Activated CD4-positive, alpha-beta T cell treated with anti-CD3 and anti-CD28 coated beads, Interleukin-2, Interleukin-4, amounts not matched to agents 100 ng/mL and 50 ng/mL, durations not matched to agents 16 hours and 8 hours (primary cell): ENCODE measurements around the gene MSL1.

Experiments
- DNase-seq: peaks from one replicate; pipeline ENCODE4 v3.0.0-alpha.2; 2020; ENCODE audit warnings: low spot score

The MSL1 gene

DNA sequence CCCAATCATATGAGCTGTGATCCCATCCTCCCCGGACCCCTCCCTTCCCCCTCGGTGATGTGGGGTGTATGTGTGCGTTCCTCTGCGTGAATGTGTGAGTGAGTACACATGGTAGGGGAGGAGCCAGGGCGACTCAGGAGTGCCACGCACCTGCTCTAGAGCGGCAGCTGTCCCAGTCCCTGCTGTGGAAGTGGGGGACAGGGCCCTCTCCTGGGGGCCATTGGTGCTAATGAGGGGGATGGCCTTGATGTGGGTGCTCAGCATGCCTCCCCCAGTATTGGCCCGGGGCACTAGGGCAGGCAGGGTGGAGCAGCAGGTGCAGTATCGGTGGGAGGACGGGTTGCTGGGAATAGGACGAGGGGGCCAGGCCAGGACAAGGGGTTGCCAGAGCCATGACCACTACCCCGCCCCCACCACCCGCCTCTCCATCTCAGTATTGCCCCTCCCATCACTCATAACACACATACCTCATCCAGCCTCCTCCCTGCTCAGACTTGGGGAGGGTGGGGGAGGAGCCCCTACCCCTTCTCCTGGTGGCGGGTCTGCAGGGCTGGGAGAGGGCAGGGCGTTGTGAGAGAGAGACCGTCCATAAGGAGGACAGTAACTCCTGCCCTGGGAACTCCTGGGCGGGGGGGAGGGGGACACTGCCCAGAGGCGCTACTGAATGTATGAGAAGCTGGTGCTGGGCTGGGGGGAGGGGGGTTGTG lies 29.9 kb upstream of the MSL1 start:
- no peak for DNase-seq

- no peak for DNase-seq
Measured at GRCh38 chr17:40092581-40092980, 29.2 kb upstream of the MSL1 start.

DNA sequence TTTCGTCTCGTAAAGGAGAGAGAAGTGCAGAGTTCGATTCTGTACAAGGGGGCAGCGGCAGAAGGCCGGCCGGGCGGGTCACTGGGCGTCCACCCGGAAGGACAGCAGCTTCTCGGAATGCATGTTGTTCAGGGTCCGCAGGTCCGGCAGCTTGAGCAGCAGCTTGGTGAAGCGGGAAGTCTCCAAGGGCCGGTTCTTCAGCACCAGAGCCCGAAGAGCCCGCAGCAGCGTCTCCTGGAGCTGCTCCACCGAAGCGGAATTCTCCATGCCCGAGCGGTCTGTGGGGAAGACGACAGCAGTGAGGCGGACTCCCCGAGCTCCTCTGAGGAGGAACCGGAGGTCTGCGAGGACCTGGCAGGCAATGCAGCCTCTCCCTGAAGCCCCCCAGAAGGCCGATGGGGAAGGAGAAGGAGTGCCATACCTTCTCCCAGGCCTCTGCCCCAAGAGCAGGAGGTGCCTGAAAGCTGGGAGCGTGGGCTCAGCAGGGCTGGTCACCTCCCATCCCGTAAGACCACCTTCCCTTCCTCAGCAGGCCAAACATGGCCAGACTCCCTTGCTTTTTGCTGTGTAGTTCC lies 28.7 kb upstream of the MSL1 start:
- DNase-seq, result no peak

DNA sequence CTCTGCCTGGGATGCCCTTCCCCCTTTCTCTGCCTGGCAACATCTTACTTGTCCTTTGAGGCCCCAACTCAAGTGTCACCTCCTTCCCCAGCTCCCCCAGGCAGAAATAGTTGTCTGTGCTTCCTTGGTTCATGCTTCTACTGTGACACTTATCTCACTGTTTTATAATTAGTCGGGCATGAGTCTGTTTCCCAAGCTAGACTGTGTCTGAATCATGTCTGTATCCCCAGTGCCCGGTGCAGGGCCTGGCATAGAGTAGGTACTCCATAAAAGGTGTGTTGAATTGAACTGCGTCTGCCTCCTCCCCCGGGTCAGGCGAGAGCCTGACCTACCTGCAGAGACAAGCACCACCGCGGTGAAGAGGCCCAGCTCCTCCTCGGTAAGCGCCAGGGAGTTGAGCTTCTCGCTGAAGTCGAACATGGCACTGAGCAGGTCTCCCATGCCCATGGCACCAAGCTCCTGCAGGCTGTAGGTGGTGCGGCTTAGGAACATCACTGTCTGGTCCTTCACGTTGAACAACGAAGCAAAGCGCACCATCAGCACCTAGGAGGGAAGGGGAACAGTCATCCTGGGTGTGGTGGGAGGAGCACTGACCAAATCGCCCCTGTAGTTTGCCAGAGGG lies 28.1 kb upstream of the MSL1 start:
- no peak for DNase-seq

DNA sequence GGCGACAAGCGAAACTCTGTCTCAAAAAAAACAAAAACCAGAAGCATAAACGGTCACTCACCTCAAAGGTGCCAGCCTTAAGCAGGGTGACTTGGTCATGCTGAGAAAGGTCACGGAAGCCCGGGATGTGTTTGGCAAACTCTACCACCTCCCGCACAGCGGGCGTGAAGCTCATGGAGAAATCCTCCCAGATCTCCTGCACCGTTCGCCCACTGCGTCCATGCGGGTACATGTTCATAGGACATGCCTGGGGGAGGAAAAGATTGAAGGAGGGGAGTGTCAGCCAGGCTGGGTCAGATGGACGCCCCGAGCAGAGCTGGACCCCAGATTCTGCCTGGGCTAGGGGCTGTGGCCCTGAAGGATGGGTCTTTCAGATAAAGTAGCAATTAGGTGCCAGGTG lies 26.9 kb upstream of the MSL1 start:
- DNase-seq, result no peak

- no peak for DNase-seq
Measured at GRCh38 chr17:40095351-40095943, 26.3 kb upstream of the MSL1 start.

- DNase-seq, result peak; percentile 99
Measured at GRCh38 chr17:40095944-40096791, 25.6 kb upstream of the MSL1 start.

GRCh38 chr17:40097087-40097486 lies 24.7 kb upstream of the MSL1 start:
- no peak for DNase-seq

DNA sequence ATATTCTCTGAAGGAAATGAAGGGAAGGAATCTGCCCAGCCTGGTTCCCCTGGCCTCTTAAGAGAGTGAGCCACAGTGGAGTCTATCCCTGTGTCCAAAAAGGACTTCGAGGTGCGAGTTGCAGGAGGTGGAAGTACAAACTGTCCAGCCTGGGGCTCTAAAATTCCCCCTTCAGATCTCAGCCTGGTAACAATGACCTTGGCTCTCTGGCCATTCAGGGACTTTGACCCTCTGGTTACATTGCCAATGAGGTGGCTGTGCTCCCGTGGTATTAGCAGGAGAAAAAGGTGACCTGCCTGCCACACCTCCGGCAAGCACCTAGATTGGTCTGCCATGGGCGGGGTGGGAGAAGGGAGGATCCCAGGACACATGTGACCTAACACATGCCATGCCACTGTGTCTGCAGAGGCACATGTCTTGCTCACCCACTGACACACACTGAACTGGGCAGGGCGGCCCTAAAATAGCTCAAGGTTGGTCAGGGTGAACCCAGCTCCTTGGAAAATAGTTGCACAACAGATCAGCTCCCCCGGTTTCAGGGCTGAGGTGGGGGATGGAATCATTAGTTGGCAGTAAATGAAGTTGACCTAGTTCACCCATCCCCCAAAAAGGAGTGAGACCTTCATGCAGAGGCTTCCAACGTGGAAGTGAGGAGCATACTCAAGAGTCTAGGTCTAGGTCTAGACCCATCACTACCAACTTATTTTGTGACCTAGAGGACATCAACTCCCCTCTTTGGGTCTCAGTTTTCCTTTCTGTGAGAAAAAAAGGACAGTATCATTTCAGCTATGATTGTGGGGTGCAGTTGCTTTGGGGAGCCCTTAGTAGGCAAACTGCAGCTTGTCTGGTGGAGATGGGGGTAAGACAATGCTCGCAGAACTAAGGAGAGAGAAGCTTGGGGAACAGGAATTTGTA lies 23.6 kb upstream of the MSL1 start:
- DNase-seq, result peak; percentile 18

DNA sequence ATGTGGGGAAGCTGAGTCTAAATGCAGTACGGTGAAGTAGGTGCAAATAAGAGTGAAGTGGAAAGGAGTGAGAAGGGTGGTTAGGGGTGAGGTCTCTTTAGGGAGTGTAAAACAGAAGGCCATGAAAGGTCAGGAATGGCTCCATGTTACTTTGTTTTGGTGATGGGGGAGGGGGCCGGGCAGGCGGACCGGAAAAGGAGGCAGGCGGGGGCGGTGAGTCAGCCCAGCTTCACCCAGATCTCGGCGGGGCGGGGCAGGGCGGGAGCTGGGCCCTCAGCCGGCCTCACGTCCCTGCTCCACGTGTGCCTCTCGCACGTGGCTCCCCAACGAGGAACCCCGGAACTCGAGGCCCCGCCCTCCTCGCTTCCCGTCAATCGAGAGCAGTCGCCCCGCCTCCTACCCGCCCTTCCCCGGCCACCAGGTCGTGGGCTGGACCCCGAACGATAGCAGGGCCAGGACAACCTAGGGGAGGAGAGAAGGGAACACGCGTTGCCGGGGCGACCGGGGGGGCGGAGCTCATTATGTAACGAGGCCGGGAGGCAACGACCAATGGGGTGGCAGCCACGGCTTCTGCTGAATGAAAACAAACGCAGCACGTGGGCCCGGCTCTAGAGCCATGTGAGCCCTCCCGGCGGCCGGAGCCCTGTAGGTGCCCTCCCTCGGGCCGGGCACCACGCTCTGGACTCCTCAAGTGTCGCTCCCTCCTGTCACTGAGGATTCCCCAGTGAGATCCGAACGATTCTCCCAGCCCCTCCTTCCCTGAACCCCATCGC lies 22.7 kb upstream of the MSL1 start:
- peak; percentile 97 for DNase-seq

- no peak for DNase-seq
Measured at GRCh38 chr17:40099619-40100418, 22.0 kb upstream of the MSL1 start.

GRCh38 chr17:40100419-40100668 lies 21.4 kb upstream of the MSL1 start, which contains the start of gene NR1D1:
NR1D1 (minus strand) TSS chr17:40100589; CDS start chr17:40100094, 495 bp downstream.
- DNase-seq, result no peak

DNA sequence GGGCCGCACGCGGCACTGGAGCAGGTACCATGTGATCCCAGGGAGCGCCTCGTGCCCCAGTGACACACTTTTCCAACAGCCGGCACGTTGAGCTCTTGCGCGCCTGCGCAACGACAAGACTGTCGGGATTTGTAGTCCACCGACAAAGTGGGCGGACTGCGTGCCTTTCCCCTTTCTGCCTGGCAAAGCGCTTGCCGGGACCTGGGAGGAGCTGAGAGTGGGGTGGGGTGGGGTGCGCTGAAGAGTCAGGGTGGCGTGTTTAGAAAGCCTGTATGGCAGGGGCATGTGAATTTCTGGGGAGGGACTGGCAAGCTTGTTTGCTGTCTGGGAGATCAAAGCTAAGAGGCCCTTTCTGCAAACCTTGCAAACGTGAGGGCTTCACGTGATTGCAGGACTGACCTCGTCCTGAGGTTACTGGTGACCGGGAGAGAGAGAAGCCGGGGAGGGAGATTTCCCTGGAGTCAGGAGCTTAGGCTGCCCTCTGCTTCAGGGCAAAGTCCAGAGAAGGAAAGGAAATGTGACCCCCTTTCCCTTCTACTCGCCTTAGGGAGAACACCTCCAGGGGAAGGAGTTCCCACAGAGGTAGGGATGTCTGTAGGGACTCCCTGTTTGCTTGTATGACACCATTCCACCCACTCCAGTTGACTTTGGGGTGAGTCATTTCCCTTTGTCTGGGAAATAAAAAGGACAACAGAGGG lies 21.0 kb upstream of the MSL1 start:
- DNase-seq, result peak; percentile 96

- DNase-seq, result no peak
Measured at GRCh38 chr17:40101367-40102210, 20.2 kb upstream of the MSL1 start.

DNA sequence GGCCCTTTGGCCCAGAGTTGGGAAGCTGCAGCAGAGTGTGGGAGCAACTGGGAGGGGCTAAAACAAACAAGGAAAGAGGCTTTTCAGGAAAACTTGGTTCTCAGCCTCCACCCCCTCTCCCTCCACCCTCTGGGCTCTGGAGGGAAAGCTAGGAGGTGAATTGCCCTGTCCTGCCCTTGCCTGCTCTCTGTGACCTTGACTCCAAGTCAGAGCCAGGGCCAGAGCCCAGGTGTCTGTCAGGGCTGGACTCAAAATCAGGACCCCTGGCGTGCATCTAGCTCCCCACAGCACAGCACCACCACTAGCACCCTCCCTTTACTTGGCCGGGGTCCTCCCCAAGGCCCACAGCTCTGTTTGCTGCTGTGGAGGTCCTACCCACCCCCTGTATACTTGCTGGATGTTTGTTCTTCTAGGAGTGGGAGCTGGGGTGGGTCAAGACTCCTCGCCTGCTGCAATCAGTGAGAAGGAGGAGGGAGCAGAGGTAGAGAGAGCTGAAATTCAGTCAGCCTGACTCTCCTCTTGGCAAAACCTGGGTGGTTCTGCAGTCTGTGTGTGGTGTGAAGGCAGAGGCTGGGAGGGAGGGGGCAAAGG lies 18.6 kb upstream of the MSL1 start:
- no peak for DNase-seq

- DNase-seq, result no peak
Measured at GRCh38 chr17:40103688-40104087, 18.1 kb upstream of the MSL1 start.

DNA sequence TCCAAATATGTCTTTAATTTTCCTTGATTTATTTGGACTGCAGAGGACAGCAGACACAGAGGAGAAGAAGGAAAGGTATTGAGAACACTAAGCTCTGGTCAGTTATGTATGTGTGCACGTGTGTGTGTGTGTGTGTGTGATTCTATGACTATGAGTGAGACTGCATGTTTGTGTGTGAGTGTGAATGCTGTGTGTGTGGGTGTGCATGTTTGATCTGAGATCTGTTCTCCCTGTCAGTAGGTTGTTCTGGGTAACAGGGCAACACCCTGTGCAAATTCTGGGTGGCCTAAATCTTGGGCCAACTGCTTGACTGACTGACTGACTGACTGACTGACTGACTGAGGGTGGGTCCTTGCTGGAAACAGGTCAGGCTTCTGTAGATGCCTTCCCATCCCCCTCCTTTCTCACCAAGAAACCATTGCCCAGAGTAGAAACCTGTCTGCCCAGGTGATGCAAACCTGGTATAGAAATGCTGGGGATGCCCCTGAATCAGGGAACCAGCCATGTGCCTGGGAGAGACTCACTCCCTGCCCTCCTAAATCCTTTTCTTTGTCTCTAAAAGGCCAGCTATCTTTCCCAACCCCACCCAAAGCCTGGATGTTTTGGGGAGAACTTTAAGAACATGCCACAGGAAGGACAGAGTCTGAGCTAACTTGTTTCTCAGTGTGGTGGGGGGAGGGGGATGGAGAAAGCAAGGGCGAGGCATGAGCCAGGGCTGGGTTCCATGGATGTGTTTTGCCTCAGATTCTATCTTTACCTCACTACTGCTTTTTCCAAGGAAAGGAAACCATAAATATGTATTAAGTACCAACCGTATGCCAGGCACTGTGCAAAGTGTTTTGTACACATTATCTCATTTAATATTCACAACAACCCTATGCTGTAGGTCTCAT lies 16.9 kb upstream of the MSL1 start:
- DNase-seq, result no peak
